Testis (tissue), 3 donors: ENCODE data around the gene OXT. TPM values are rescaled to one million over a fixed set of nuclear protein-coding genes. Genes with fewer than 3 reads are reported as not detected.

Source experiments
- DNase-seq: peaks from one replicate; pipeline ENCODE4 v3.0.0-alpha.2; 2019
- H3K27ac ChIP-seq, 2 donors: fragments of 200-600 bp; sonication (generic); one replicate each; pipeline ENCODE4 v1.5.1; 2019
- H3K27me3 ChIP-seq: fragments of 200-600 bp; sonication (generic); one replicate; pipeline ENCODE4 v1.5.1; 2019
- H3K36me3 ChIP-seq: fragments of 200-600 bp; sonication (generic); one replicate; pipeline ENCODE4 v1.5.1; 2017; ENCODE audit warnings: low read depth; ENCODE audit errors: missing control alignments
- H3K4me1 ChIP-seq: fragments of 200-600 bp; sonication (generic); one replicate; pipeline ENCODE4 v1.5.1; 2019
- H3K4me3 ChIP-seq, 2 donors: fragments of 200-600 bp; sonication (generic); one replicate each; pipeline ENCODE4 v1.5.1; 2017 to 2019
- H3K9me3 ChIP-seq: fragments of 200-600 bp; sonication (generic); one replicate; pipeline ENCODE4 v1.5.1; 2017
- POLR2A ChIP-seq: fragments of 450-650 bp; IDR thresholded peaks from one replicate; pipeline ENCODE4 v1.6.1; 2017; ENCODE audit warnings: antibody characterized with exemption, mild to moderate bottlenecking, moderate library complexity
- WGBS, 2 donors: methylation state at CpG; one replicate each; pipeline ENCODE4 v1.1.5; 2018; 5-methylcytosine and 5-hydroxymethylcytosine counted together
- intact Hi-C: fragments of 100-400 bp; cut with DNase I; formaldehyde crosslinking; loops from one replicate; pipeline ENCODE4 v1.15.1; 2023; ENCODE audit warnings: low total_unique reads
- polyA plus RNA-seq: library from polyadenylated mRNA; stranded (reverse); fragments of 350-450 nt; fragmentation: Illumina TruSeq; extraction: RNeasy Lipid Tissue Mini Kit (QIAGEN cat#74804); gene quantifications from one replicate; pipeline ENCODE4 v1.2.3, GENCODE V29; 2014; ENCODE audit warnings: low read depth, low replicate concordance; ENCODE audit not compliant: insufficient read depth
- total RNA-seq, 2 donors: library from RNA; depleted of rRNA; stranded (reverse); fragments of >200 nt; gene quantifications; one replicate each; pipeline ENCODE4 v1.2.3, GENCODE V29; 2016
- TF ChIP-seq, protein P1 (sequence below), 3 experiments: fragments of 450-650 bp in 2 of 3; fragments of 200-600 bp in 1 of 3; sonication (generic) in 1 of 3; IDR thresholded peaks; one replicate each; pipeline ENCODE4 v1.5.1; 2016 to 2019; ENCODE audit warnings: antibody characterized with exemption in 3 of 3, mild to moderate bottlenecking in 2 of 3, moderate library complexity in 1 of 3

The OXT gene
- total and polyA plus RNA-seq, 3 donors from 2014 or later = 1.7 to 6.7 (median 3.7) TPM

- Histone ChIP-seq H3K36me3 (no peaks in the 10 kb centered on the region), H3K9me3 (no peaks in the 10 kb centered on the region), H3K4me3 (no peak overlapping the region), H3K4me1 (peaks cover 8% of the 10 kb centered on the region), H3K27ac (no peak overlapping the region), H3K27me3 (no peaks in the 10 kb centered on the region)
- WGBS, 2 donors = 77 to 86% methylated on average over 9 to 11 of the region's 11 CpGs
- DNase-seq = no peak
- intact Hi-C loops = no loop called here
- TF ChIP-seq POLR2A = no peak
- TF ChIP-seq, protein P1, sequence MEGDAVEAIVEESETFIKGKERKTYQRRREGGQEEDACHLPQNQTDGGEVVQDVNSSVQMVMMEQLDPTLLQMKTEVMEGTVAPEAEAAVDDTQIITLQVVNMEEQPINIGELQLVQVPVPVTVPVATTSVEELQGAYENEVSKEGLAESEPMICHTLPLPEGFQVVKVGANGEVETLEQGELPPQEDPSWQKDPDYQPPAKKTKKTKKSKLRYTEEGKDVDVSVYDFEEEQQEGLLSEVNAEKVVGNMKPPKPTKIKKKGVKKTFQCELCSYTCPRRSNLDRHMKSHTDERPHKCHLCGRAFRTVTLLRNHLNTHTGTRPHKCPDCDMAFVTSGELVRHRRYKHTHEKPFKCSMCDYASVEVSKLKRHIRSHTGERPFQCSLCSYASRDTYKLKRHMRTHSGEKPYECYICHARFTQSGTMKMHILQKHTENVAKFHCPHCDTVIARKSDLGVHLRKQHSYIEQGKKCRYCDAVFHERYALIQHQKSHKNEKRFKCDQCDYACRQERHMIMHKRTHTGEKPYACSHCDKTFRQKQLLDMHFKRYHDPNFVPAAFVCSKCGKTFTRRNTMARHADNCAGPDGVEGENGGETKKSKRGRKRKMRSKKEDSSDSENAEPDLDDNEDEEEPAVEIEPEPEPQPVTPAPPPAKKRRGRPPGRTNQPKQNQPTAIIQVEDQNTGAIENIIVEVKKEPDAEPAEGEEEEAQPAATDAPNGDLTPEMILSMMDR (IDR thresholded peaks at IDR 0.05) = no peak
Observed at GRCh38 chr20:3081641-3082040, 10.2 kb downstream of the OXT start.

- peak overlapping the region; percentile 36 to 48 for H3K4me3 ChIP-seq
- TF ChIP-seq, protein P1 (IDR thresholded peaks at IDR 0.05) = no peak
- TF ChIP-seq POLR2A = no peak
Observed at GRCh38 chr20:3082306-3082951, 11.0 kb downstream of the OXT start.

DNA sequence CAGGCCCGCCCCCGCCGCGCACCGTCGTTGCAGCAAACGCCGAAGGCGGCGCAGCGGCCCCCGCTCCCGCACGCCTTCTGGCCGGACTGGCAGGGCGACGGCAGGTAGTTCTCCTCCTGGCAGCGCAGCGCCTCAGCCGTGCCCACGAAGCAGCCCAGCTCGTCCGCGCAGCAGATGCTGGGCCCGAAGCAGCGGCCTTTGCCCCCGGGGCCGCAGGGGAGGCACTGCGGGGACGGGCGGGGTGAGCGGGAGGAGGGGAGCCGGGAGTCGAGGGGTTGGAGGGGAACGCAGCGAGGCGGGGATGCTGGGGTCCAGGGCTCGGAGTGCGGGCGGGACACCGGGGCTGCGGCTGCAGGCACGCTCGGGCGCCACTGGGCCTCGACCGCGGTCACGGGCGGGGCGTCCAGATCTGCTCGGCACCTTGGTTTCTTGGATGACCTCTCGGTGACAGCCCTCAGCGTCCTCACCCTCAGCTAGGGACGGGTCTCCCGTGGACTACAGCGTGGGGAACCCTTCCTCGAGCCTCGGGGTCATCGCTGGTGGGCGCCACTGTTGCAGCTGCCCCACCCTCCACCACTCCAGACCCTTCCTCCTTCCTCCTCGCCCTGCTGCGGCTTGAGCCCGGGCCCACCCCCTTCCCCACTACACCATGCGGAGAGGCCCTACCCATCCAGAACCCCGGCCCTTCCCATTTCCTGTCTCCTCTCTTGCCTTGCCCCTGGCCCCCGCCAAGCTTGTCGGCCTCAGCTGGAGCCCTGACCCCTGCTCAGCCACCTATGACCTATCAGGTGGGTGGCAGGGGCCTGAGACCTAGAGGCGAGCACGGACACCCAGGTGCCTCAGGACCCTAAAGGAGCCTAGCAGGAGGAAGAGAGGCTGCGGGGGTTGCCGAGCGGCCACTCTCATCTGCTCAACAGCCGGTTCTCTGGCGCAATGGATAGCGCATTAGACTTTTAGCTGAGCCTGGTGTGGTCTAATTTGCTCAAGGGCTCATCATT is 11.8 kb downstream of the OXT start:
- Histone ChIP-seq H3K27me3 (no peaks in the 10 kb centered on the region), H3K27ac (no peak overlapping the region), H3K36me3 (no peaks in the 10 kb centered on the region), H3K4me3 (peak overlapping the region; percentile 36 to 48), H3K9me3 (no peaks in the 10 kb centered on the region), H3K4me1 (peaks cover 8% of the 10 kb centered on the region)
- no peak for DNase-seq
- intact Hi-C loops = no loop called here
- TF ChIP-seq, protein P1 (IDR thresholded peaks at IDR 0.05) = no peak
- TF ChIP-seq POLR2A = no peak
- 17 to 30% methylated on average over 24 to 60 of the region's 76 CpGs for WGBS, 2 donors

More at GRCh38 chr20:3082306-3082951, 11.0 kb downstream of the OXT start:
- WGBS, 2 donors = 7 to 24% methylated on average over 13 to 54 of the region's 71 CpGs
- H3K4me1 ChIP-seq = peaks cover 8% of the 10 kb centered on the region
- no peaks in the 10 kb centered on the region for H3K36me3 ChIP-seq
- DNase-seq = no peak
- H3K27ac ChIP-seq = no peak overlapping the region
- intact Hi-C loops = no loop called here
- no peaks in the 10 kb centered on the region for H3K27me3 ChIP-seq
- no peaks in the 10 kb centered on the region for H3K9me3 ChIP-seq

GRCh38 chr20:3084283-3084985 is 13.0 kb downstream of the OXT start, which contains the start of gene AVP:
AVP (minus strand) TSS chr20:3084724; CDS start chr20:3084674, 50 bp downstream.
- Histone ChIP-seq H3K4me3 (no peak within 1 kb of the TSS), H3K27ac (no peak within 1 kb of the TSS), H3K36me3 (no peaks in the 10 kb centered on the region), H3K4me1 (peaks cover 8% of the 10 kb centered on the region), H3K27me3 (no peaks in the 10 kb centered on the region), H3K9me3 (no peaks in the 10 kb centered on the region)
- intact Hi-C loops = no loop called here
- 92 to 93% methylated on average over 9 to 28 of the region's 28 CpGs for WGBS, 2 donors
- no peak for DNase-seq
- TF ChIP-seq, protein P1 (IDR thresholded peaks at IDR 0.05) = no peak
- TF ChIP-seq POLR2A = no peak
